Measurements from ENCODE around the gene ATPAF2. TPM values are rescaled to one million over a fixed set of nuclear protein-coding genes. Genes with fewer than 3 reads are reported as not detected.

ATPAF2 gene
- total and polyA plus RNA-seq, 10 of the 15 experiments (the other 5 are each of a cell fraction or from before 2014, with no cell fraction given) = 6.5 to 33.0 (median 26.5) TPM

- Histone ChIP-seq H3K27me3 (replicated peaks in 1 of 2; ENCODE audit: control insufficient read depth in 2 of 2, insufficient read depth in 2 of 2, low read length in 1 of 2) (no peaks in the 10 kb centered on the region), H3K4me1 (ENCODE audit: control insufficient read depth, insufficient read depth, low read length) (no peaks in the 10 kb centered on the region), H3K9ac (ENCODE audit: control insufficient read depth, insufficient read depth, low read length) (no peak overlapping the region), H3K9me3 (replicated peaks; ENCODE audit: control insufficient read depth, insufficient read depth, low read length) (no peaks in the 10 kb centered on the region), H4K20me1 (ENCODE audit: control insufficient read depth, insufficient read depth) (no peaks in the 10 kb centered on the region; the same call in 1 of the 2 replicates), H3K4me2 (ENCODE audit: control insufficient read depth, insufficient read depth) (no peak overlapping the region), H3K4me3 (no peak overlapping the region), H3K27ac (ENCODE audit: control insufficient read depth, insufficient read depth) (no peak overlapping the region), H3K79me2 (ENCODE audit: control insufficient read depth, insufficient read depth, low read length) (no peaks in the 10 kb centered on the region), H2AFZ (ENCODE audit: control insufficient read depth, low read depth, low read length) (no peak overlapping the region), H3K36me3 (ENCODE audit: control insufficient read depth in 2 of 2, insufficient read depth in 2 of 2, low read length in 1 of 2) (no peaks in the 10 kb centered on the region)
- in situ Hi-C loops (cut with MboI) = no loop called here
- POLR2A ChIA-PET = interaction anchor here (0.6 kb wide), 1 partner anchor 102 kb away, joined by 5 read pairs; no protein-coding TSS in a partner anchor
- CTCF ChIA-PET = no interaction called here
- RAD21 ChIA-PET (ENCODE audit: unreplicated experiment) = no interaction called here
- intact Hi-C loops (cut with micrococcal nuclease; ENCODE audit: unreplicated experiment) = loop anchor here (10.0 kb wide), 1 partner anchor 665 kb away; no protein-coding TSS in a partner anchor
- FAIRE-seq (no peak), ATAC-seq (no peak; the same call in 2 of the 3 replicates), DNase-seq (ENCODE audit: low read depth, low spot score) (no peak)
- no TSS peak for BruUV-seq (replicated peaks)
- WGBS (ENCODE audit: insufficient coverage, insufficient replicate concordance, low lambda C conversion rate, missing lambda C conversion rate) = 74% methylated on average over 9 of the region's 9 CpGs
- SMC1A ChIA-PET (ENCODE audit: uncharacterized antibody, unreplicated experiment) = no interaction called here
- TF ChIP-seq MYB (IDR thresholded peaks at IDR 0.05; ENCODE audit: borderline replicate concordance, low read depth, low read length) (no peak), CREB1 (IDR thresholded peaks at IDR 0.05; ENCODE audit: low read depth) (no peak), PKNOX1 (IDR thresholded peaks at IDR 0.05) (no peak), BCL3 (IDR thresholded peaks at IDR 0.05; ENCODE audit: borderline replicate concordance, insufficient read depth, low read depth, low read length, poor library complexity, severe bottlenecking) (no peak), SPI1 (IDR thresholded peaks at IDR 0.05; ENCODE audit: borderline replicate concordance, insufficient read depth, low read depth, low read length) (no peak), NR2C1 (IDR thresholded peaks at IDR 0.05) (no peak), RAD51 (IDR thresholded peaks at IDR 0.05) (no peak), RCOR1 (conservative IDR thresholded peaks at IDR 0.05; ENCODE audit: low read depth, low read length) (no peak), ZNF622 (IDR thresholded peaks at IDR 0.05) (no peak), SMARCA5 (IDR thresholded peaks at IDR 0.05) (no peak), KLF5 (IDR thresholded peaks at IDR 0.05; ENCODE audit: partially characterized antibody) (no peak)
These were observed 39.5 kb downstream of the ATPAF2 start for GRCh38 chr17:17999364-18000029.
